8988T (cell line): ENCODE data around the gene DIRAS1.

Experiments
- DNase-seq: peaks from one replicate; pipeline ENCODE4 v3.0.0; 2011

DIRAS1 gene, protein sequence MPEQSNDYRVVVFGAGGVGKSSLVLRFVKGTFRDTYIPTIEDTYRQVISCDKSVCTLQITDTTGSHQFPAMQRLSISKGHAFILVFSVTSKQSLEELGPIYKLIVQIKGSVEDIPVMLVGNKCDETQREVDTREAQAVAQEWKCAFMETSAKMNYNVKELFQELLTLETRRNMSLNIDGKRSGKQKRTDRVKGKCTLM

DNA sequence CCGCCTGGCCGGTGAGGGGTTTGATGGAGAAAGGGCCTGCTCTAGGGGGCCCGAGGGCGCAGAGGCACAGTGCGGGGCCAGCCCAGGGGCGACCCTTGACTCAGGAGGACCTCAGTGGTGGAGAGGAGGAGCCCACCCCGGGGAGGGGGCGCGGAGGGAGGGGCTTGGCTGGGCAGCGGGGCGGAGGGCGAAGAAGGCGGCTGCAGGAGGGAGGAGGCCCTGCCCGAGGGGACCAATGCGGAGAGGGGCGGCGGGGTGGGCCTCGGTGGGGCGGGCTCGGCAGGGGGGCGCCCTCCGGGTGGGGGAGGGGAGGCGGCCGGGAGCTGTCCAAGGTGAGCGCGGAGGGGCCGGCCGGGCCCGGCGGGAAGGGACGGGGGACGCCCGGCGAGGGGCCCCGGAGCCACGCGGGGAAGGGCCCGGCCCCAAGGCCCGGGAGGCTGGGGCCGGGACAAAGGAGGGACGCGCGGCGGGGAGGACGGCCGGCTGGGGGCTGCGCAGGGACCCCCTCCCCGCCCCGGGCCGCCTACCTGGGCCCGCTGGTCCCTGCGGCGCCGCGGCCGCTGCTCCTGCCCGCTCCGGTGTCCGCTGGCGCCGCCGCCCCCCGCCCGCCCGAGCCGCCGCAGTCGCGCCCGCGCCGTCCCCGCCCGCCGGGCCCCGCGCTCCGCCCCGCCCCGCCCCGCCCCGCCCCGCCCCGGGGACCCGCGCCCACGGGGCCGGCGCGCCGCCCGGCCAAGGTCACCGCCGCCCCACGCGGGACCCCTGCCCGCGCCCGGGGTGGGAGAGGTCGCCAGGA is at the start of gene DIRAS1:
Gene DIRAS1 (minus strand): TSS at position 596 of the 793 bp plus-strand sequence. CDS start 3,566 bp downstream, outside the sequence.
- DNase-seq = no peak

DNA sequence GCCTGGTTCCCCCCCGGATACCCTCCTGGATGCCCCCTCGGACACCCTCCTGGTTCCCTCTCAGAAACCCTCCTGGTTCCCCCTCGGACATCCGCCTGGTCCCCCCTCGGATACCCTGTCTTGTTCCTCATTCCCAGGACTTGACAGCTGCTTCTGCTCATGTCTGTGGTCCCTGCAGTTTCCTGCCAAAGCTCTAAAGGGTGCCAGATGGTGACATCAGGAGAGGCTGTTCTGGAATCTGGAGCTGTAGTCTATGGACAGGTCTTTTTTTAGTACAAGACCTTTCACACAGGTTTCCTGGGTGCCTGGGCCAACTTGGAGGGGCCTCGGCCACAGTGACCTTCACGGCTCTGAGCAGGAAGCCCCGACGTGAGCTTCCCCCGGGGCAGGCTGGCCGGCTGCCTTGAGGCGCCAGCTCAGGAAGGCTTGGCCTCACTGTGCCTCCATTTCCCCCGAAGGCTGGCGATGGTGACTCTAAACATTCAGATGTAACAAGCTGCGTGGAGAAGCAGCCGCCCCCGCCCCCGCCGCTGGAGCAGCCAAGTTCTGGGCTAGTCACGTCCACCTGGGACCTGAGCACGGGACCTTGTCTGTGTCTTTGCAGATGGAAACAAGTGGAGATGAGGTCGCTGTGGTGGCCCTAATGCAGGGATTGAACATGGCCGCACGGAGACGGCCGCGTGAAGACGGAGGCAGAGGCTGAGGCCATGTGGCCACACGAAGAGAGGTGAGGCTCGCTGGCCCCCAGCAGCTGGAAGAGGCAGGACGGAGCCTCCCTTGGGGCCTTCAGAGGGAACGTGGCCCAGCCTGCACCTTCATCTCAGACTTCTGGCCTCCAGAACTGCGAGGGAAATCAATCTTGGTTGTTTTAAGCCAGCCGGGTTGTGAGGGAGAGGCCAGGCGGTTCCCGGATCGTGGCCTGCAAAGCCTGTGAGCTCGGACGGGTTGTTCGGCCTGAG is 49.2 kb upstream of the DIRAS1 start:
- DNase-seq = no peak

GRCh38 chr19:2769218-2769617 is 48.0 kb upstream of the DIRAS1 start:
- no peak for DNase-seq

DNA sequence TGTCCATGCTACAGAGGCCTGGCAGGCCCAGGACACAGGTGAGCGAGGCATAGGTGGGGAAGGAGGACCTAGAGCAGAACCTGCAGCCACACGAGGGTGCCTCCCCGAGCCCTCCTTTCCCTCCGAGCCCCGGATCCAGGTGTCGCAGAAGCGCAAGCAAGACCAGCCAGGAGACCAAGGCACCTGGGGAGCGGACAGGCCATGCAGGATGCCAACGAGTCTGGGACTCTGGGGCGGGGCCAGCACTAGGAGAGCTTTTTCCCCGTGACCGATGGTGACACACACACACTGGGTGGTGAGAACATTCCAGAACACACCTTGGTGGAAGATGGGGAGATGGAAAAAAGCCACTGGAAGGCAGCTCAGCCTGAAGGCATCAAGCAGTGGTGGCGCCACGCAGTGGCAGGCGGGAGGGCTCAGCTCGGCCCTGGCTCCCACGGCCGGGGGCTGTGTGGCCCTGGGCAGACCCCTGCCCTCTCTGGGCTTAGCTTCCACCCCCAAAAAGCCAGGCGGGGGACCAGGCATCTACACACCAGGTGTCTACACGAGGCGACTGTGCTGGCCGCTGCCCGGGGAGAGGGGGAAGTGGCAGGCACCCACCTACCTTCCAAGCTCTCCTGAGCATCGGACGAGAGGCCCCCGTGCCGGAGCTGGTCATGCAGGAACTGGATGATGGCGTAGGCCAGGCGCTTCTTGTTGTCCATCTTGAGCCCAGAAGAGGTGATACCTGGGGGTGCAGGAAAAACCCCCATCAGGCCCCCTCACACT is 47.4 kb upstream of the DIRAS1 start:
- no peak for DNase-seq

DNA sequence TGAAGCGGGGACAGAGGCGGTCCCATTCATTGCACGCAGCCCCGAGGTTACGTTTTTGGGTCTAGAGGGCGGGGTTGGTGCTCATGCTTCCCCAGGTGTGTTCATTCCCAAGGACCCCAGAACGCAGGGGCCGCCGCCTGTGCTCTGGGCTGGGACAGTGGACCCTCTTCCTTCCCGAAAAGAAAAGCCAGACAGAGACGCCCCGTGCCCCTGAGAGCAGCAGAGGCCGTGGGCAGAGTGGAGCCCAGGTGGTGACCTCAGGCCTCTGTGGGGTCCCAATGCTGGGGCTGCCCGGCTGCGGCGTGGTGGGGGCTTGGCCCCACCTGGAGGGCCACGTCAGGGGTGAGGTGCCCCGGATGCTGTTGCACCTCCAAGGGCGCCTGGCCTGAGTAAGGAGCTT is 46.5 kb upstream of the DIRAS1 start:
- DNase-seq = no peak

- DNase-seq = no peak
These were observed 45.6 kb upstream of the DIRAS1 start for GRCh38 chr19:2766594-2767372.

DNA sequence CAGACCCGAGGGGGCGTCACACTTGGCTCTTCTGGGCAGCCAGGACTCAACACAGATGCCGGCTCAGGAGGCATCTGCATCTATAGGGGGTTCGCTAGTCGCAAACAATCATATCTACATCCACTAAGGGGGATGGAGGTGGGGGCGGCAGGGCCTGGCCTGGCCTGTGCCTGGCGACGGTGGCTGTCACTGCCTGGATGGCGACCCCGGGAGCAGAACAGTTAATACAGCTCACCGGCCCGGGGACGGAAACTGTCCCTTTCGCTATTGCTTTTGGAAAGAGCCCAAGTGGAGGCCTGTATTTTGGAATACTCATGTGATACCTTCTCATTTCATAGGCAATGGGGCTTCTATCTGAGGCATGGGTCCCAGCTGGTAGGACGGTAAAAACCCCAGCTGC is 44.2 kb upstream of the DIRAS1 start:
- no peak for DNase-seq

DNA sequence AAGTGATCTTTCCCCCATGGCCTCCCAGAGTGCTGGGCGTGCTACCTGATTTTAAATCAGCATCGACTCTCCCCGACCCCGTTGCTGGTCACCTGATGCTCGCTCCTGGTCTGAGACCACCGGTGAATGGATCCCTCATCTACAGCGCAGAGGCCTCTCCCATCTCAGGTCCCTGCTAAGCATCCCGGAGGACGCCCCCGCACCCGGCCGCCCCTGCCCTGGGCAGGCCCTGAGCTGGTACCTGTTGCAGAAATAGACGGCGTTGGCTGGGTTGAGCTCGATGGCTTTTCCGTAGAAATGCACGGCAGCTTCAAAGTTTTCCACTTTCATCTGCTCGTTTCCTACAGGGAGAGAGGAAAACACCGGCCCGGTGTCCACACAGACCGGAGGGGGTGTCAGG is 43.8 kb upstream of the DIRAS1 start:
- DNase-seq = no peak

DNA sequence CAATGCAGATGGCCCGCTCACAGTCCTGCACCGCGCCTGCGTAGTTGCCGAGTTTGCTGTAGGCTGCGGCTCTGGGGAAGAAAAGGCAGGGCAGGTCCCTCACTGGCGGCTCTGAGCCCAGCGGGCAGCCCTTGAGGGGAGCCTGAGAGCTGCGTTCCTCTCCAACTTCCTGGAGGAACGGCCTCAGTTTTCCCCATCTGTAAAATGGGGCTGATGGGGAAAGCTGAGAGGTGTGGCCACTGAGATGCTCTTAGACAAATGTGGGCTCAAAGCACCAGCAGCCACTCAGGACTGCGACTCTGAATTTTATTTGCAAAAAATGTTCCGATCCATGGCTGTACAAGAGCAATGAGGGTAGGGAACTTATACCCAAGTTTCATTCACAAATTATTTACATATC is 42.5 kb upstream of the DIRAS1 start:
- DNase-seq = no peak

GRCh38 chr19:2762783-2763496 is 41.8 kb upstream of the DIRAS1 start:
- DNase-seq = no peak

DNA sequence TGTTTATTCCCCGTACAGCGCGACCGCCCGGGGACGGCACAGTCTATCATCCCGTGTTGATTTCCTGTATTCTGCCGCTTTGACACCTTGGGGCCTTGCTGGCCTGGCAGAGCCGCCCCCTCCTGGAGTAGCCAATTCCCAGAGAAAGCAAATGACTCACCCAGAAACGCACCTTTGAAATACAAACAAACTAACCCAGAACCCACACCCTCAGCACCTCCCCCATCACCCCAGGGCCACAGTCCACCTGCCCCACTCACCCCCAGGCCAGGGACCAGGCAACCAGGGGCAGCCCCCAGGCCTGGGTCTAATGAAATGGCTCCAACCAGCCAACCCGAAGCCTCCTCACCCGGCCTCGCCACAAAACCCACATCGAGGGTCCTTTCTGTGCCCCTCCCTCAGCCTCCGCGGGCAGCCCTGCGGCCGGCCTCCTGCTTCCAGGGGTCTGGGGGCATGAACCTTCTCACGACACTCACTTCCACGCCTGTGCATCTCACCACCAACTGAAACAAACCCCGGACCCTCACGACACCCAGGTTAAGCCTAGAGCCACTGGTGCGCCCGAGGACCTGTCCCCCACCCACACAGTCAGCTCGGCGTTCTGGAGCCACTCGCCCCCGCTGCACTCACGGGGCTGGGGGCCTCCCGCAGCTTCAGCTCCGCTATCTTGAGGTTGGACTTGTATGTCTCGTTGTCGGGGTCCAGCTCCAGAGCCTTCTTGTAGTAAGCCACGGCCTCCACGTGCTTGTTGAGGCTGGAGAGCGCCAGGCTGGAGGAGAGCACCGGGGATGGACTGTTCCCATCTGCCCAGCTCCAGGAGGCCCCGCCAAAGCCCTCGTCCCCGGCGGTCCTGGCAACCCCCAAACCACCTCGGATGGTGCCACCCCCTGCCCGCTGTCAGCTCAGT is 41.0 kb upstream of the DIRAS1 start:
- DNase-seq = no peak

- DNase-seq = no peak
These were observed 40.1 kb upstream of the DIRAS1 start for GRCh38 chr19:2761309-2761677.

- DNase-seq = no peak
These were observed 38.8 kb upstream of the DIRAS1 start for GRCh38 chr19:2759965-2760364.

GRCh38 chr19:2759362-2759761 is 38.2 kb upstream of the DIRAS1 start:
- DNase-seq = no peak

DNA sequence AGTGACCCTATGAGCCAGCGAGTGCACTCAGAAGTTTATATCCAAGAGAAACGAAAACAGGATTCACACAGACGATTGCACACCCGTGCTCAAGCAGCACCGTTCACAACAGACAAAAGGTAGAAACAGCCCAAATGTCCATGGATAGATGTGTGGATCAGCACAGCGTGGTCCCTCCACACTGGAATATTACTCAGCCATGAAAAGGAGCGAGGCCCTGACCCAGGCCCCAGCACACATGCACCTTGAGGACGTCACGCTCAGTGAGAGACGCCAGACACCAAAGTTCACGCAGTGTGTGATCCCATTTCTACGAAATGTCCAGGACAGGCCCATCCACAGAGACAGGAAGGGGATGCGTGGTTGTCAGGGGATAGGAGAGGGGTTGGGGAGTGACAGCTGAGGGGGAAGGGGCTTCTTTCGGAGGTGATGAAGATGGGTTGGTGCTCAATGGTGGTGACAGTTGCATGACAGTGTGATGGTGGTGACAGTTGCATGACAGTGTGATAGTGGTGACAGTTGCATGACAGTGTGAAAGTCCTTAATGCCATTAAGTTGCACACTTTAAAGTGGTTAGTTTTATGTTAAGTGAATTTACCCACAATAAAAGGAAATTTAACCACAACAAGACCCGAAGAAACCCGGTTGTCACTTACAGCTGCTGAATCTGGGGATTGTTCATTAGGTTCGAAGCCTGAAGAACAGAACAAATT is 37.6 kb upstream of the DIRAS1 start:
- no peak for DNase-seq

- DNase-seq = no peak
These were observed 36.0 kb upstream of the DIRAS1 start for GRCh38 chr19:2756921-2757881.

GRCh38 chr19:2756477-2756876 is 35.3 kb upstream of the DIRAS1 start:
- DNase-seq = no peak

- no peak for DNase-seq
These were observed 34.6 kb upstream of the DIRAS1 start for GRCh38 chr19:2755811-2756210.

DNA sequence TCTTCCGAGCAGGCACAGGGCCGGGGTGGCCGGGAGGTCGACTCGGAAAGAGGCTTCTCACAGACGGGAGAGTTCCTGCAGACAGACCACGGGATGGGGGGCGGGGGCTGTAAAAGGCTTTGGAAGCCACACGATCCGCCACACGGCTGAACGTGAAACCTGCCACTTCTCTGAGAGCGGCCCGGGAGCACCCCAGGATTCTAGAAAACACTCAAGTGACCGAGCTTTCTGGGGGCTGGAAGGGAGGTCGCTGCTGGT is 34.2 kb upstream of the DIRAS1 start:
- DNase-seq = no peak
